H1 (cell line): ENCODE data around the gene RPS28. TPM values are rescaled to one million over a fixed set of nuclear protein-coding genes. Genes with fewer than 3 reads are reported as not detected.

Experiments used
- CTCF ChIA-PET: fragments of 300-600 bp; sonication (Branson Sonifier 250); formaldehyde crosslinking; loops from one replicate; lab custom pipeline; 2021; ENCODE audit not compliant: partially characterized antibody; lab: Charles Lee
- POLR2A ChIA-PET: fragments of 300-600 bp; sonication (Branson Sonifier 250); formaldehyde crosslinking; loops from one replicate; lab custom pipeline; 2021; ENCODE audit warnings: inconsistent platforms; ENCODE audit not compliant: partially characterized antibody; lab: Charles Lee
- DNase-seq, 2 experiments: peaks; one replicate each; pipeline versions ENCODE4 v3.0.0 to v3.0.0-alpha.2; 2010 to 2022; ENCODE audit warnings: low spot score in 2 of 2, low read depth in 1 of 2, mixed read lengths in 1 of 2
- FAIRE-seq: peaks from 2 replicates; lab custom pipeline; 2011; peaks lifted over from hg19 to GRCh38; lab: Jason Lieb, UNC
- H2AFZ ChIP-seq: 2 replicates; pipeline ENCODE4 v1.8.1; 2012; ENCODE audit warnings: low read length, inconsistent platforms
- H2AK5ac ChIP-seq: 2 replicates; pipeline ENCODE4 v1.6.1; 2013; ENCODE audit warnings: low read depth, low read length
- H2BK120ac ChIP-seq: replicated peaks from 2 replicates; pipeline ENCODE3; 2013; ENCODE audit warnings: low read depth, low read length, inconsistent platforms
- H2BK12ac ChIP-seq: 2 replicates; pipeline ENCODE4 v1.6.1; 2013; ENCODE audit warnings: low read depth, low read length
- H2BK15ac ChIP-seq: 2 replicates; pipeline ENCODE4 v1.6.1; 2013; ENCODE audit warnings: low read length
- H2BK20ac ChIP-seq: 2 replicates; pipeline ENCODE4 v1.6.1; 2013; ENCODE audit warnings: low read length
- H2BK5ac ChIP-seq: 2 replicates; pipeline ENCODE4 v1.6.1; 2013; ENCODE audit warnings: low read depth, low read length
- H3K14ac ChIP-seq: 2 replicates; pipeline ENCODE4 v1.6.1; 2013; ENCODE audit warnings: inconsistent platforms; ENCODE audit not compliant: insufficient read length
- H3K18ac ChIP-seq: 2 replicates; pipeline ENCODE4 v1.6.1; 2013; ENCODE audit warnings: low read length; ENCODE audit errors: extremely low read depth
- H3K23ac ChIP-seq: 2 replicates; pipeline ENCODE4 v1.6.1; 2013; ENCODE audit warnings: inconsistent platforms; ENCODE audit not compliant: insufficient read length
- H3K23me2 ChIP-seq: 2 replicates; pipeline ENCODE4 v1.6.1; 2013; ENCODE audit warnings: low read depth, low read length
- H3K27ac ChIP-seq: 2 replicates; pipeline ENCODE4 v1.6.1; 2011; ENCODE audit warnings: low read depth, low read length, inconsistent platforms
- H3K27me3 ChIP-seq, 4 experiments: replicated peaks in 1 of 4; 1 replicate in 1 of 4; 2 replicates in 3 of 4; pipeline versions ENCODE4 v1.6.1 to v1.8.1; 2011 to 2013; ENCODE audit warnings: low read length in 3 of 4, mild to moderate bottlenecking in 3 of 4, inconsistent platforms in 2 of 4, mixed read lengths in 2 of 4, moderate library complexity in 1 of 4; ENCODE audit not compliant: control insufficient read depth in 3 of 4, insufficient read depth in 3 of 4; ENCODE audit errors: extremely low read depth in 1 of 4
- H3K36me3 ChIP-seq, 4 experiments: 2 replicates each; pipeline versions ENCODE4 v1.6.1 to v1.8.1; 2011 to 2013; ENCODE audit warnings: mild to moderate bottlenecking in 4 of 4, low read length in 3 of 4, moderate library complexity in 2 of 4, control low read depth in 1 of 4, inconsistent platforms in 1 of 4; ENCODE audit not compliant: insufficient read depth in 4 of 4, control insufficient read depth in 2 of 4
- H3K4ac ChIP-seq: replicated peaks from 2 replicates; pipeline ENCODE3; 2013; ENCODE audit warnings: low read length, low read depth, mixed read lengths, inconsistent platforms; ENCODE audit not compliant: insufficient read length
- H3K4me1 ChIP-seq, 4 experiments: replicated peaks in 1 of 4; 1 replicate in 1 of 4; 2 replicates in 3 of 4; pipeline versions ENCODE4 v1.6.1 to v1.8.1; 2011 to 2013; ENCODE audit warnings: low read length in 3 of 4, inconsistent platforms in 2 of 4, mixed read lengths in 1 of 4; ENCODE audit not compliant: insufficient read depth in 4 of 4, control insufficient read depth in 3 of 4
- H3K4me2 ChIP-seq, 2 experiments: 2 replicates each; pipeline versions ENCODE4 v1.6.1 to v1.8.1; 2011 to 2013; ENCODE audit warnings: low read depth in 2 of 2, low read length in 2 of 2, control low read depth in 1 of 2, inconsistent platforms in 1 of 2, mild to moderate bottlenecking in 1 of 2; ENCODE audit not compliant: insufficient read depth in 1 of 2
- H3K4me3 ChIP-seq, 4 experiments: fragments of 200-600, 300-600 bp in 1 of 4; sonication (generic), shearing (Covaris generic), sonication (Bioruptor Twin) in 1 of 4; 2 replicates each; pipeline versions ENCODE4 v1.5.1 to v1.8.1; 2011 to 2016; ENCODE audit warnings: low read length in 4 of 4, low read depth in 3 of 4, control low read depth in 2 of 4, inconsistent platforms in 2 of 4, mild to moderate bottlenecking in 2 of 4, mixed read lengths in 1 of 4, moderate library complexity in 1 of 4; ENCODE audit not compliant: insufficient read depth in 2 of 4; ENCODE audit errors: extremely low read depth in 1 of 4
- H3K56ac ChIP-seq: replicated peaks from 2 replicates; pipeline ENCODE3; 2013; ENCODE audit warnings: low read depth, mild to moderate bottlenecking, mixed read lengths, low read length, inconsistent platforms; ENCODE audit not compliant: insufficient read length
- H3K79me1 ChIP-seq: 2 replicates; pipeline ENCODE4 v1.6.1; 2013; ENCODE audit warnings: low read depth, low read length, control low read depth
- H3K79me2 ChIP-seq, 2 experiments: 2 replicates each; pipeline versions ENCODE4 v1.6.1 to v1.8.1; 2012 to 2013; ENCODE audit warnings: low read length in 2 of 2, mild to moderate bottlenecking in 2 of 2, inconsistent platforms in 1 of 2; ENCODE audit not compliant: insufficient read depth in 2 of 2, control insufficient read depth in 1 of 2
- H3K9ac ChIP-seq, 4 experiments: replicated peaks in 1 of 4; 1 replicate in 1 of 4; 2 replicates in 3 of 4; pipeline versions ENCODE4 v1.6.1 to v1.8.1; 2011 to 2013; ENCODE audit warnings: low read depth in 3 of 4, low read length in 3 of 4, control low read depth in 2 of 4, mild to moderate bottlenecking in 2 of 4, moderate library complexity in 2 of 4, inconsistent platforms in 1 of 4; ENCODE audit errors: extremely low read depth in 1 of 4
- H3K9me3 ChIP-seq, 2 experiments: 2 replicates each; pipeline versions ENCODE4 v1.6.1 to v1.8.1; 2012 to 2013; ENCODE audit warnings: mild to moderate bottlenecking in 2 of 2, moderate library complexity in 2 of 2, control low read depth in 1 of 2, inconsistent platforms in 1 of 2, low read depth in 1 of 2, low read length in 1 of 2, mixed read lengths in 1 of 2; ENCODE audit not compliant: insufficient read depth in 2 of 2
- H4K20me1 ChIP-seq, 2 experiments: replicated peaks in 1 of 2; 2 replicates each; pipeline versions ENCODE3 to v1.8.1; 2011 to 2013; ENCODE audit warnings: inconsistent platforms in 2 of 2, low read length in 2 of 2, mild to moderate bottlenecking in 1 of 2; ENCODE audit not compliant: insufficient read depth in 2 of 2, control insufficient read depth in 1 of 2
- H4K5ac ChIP-seq: 2 replicates; pipeline ENCODE4 v1.6.1; 2013; ENCODE audit warnings: low read length, low read depth, mixed read lengths, inconsistent platforms; ENCODE audit not compliant: insufficient read length
- H4K8ac ChIP-seq: 2 replicates; pipeline ENCODE4 v1.8.0; 2013; ENCODE audit warnings: mild to moderate bottlenecking, moderate library complexity, low read length, inconsistent platforms; ENCODE audit not compliant: insufficient read depth; ENCODE audit errors: extremely low read depth
- H4K91ac ChIP-seq: replicated peaks from 2 replicates; pipeline ENCODE3; 2013; ENCODE audit warnings: low read length, mixed read lengths, inconsistent platforms; ENCODE audit not compliant: insufficient read length
- ASH2L ChIP-seq: fragments of 200-600, 300-600 bp; sonication (generic); IDR thresholded peaks from one replicate; pipeline ENCODE4 v1.7.1; 2017; ENCODE audit warnings: low read length
- BCL11A ChIP-seq, 2 experiments: IDR thresholded peaks; one replicate each; pipeline ENCODE4 v1.6.1; 2011; ENCODE audit warnings: low read depth in 2 of 2, low read length in 2 of 2, mild to moderate bottlenecking in 2 of 2
- BRCA1 ChIP-seq: IDR thresholded peaks from 2 replicates; pipeline ENCODE4 v1.6.1; 2012; ENCODE audit warnings: low read depth, low read length, improper control_type of control experiment
- HDAC6 ChIP-seq: IDR thresholded peaks from one replicate; pipeline ENCODE4 v1.7.1; 2012; ENCODE audit warnings: low read depth, mild to moderate bottlenecking, inconsistent platforms, low read length, moderate library complexity
- POLR2A ChIP-seq, 2 experiments: IDR thresholded peaks; 1 replicate in 1 of 2; 2 replicates in 1 of 2; pipeline ENCODE4 v1.6.1; 2011; ENCODE audit warnings: low read depth in 2 of 2, low read length in 2 of 2, mild to moderate bottlenecking in 2 of 2; ENCODE audit errors: control extremely low read depth in 1 of 2
- RNF2 ChIP-seq: fragments of 200-900, 300-1000 bp; sonication (generic); IDR thresholded peaks from 2 replicates; pipeline ENCODE4 v1.7.1; 2016; ENCODE audit warnings: borderline replicate concordance, low read depth, mild to moderate bottlenecking, antibody characterized with exemption, low read length; ENCODE audit not compliant: poor library complexity, severe bottlenecking; ENCODE audit errors: missing control alignments
- SP2 ChIP-seq: IDR thresholded peaks from 2 replicates; pipeline ENCODE4 v1.6.1; 2012; ENCODE audit warnings: mild to moderate bottlenecking, low read length, inconsistent platforms
- SUZ12 ChIP-seq: fragments of 200-600 bp; sonication (generic); IDR thresholded peaks from 2 replicates; pipeline ENCODE4 v1.6.1; 2012; ENCODE audit warnings: mild to moderate bottlenecking, inconsistent platforms, low read length, moderate library complexity, mixed read lengths
- TAF1 ChIP-seq: IDR thresholded peaks from 2 replicates; pipeline ENCODE4 v1.6.1; 2011; ENCODE audit warnings: mild to moderate bottlenecking, low read depth, low read length
- TCF12 ChIP-seq: IDR thresholded peaks from 2 replicates; pipeline ENCODE4 v1.6.1; 2011; ENCODE audit warnings: low read depth, mild to moderate bottlenecking, low read length
- WGBS, 2 experiments: shearing (Covaris generic) in 1 of 2; methylation state at CpG; one replicate each; pipeline versions ENCODE4 v1.1.6 to v1.1.7; 2013 to 2015; ENCODE audit warnings: low lambda C conversion rate in 2 of 2, mixed read lengths in 2 of 2, inconsistent platforms in 1 of 2, low coverage in 1 of 2, missing lambda C conversion rate in 1 of 2; ENCODE audit not compliant: insufficient replicate concordance in 2 of 2, insufficient coverage in 1 of 2, insufficient read length in 1 of 2; ENCODE audit errors: extremely low coverage in 1 of 2, missing lambda C conversion rate in 1 of 2; 5-methylcytosine and 5-hydroxymethylcytosine counted together
- polyA plus RNA-seq, 7 experiments: library from polyadenylated mRNA; depleted of rRNA in 3 of 7; stranded (reverse) in 5 of 7; unstranded in 2 of 7; fragments of >200 nt in 5 of 7; fragments of 200-250 nt in 2 of 7; gene quantifications; 1 replicate in 5 of 7; 2 replicates in 1 of 7; 4 replicates in 1 of 7; pipeline versions ENCODE4 v1.2.1 to v1.2.3, GENCODE V29; 2011 to 2013; ENCODE audit warnings: missing spikeins in 2 of 7, mixed read lengths in 2 of 7
- total RNA-seq: library from RNA; stranded (reverse); fragmentation: NEBNext Ultra II Directional; extraction: Animal tissue kit (Norgen Biotek cat#: 25700); gene quantifications from 2 replicates; pipeline ENCODE4 v1.2.1, GENCODE V29; 2021

Gene RPS28
- total and polyA plus RNA-seq, 2 of the 8 experiments (the other 6 are each of a cell fraction or from before 2014, with no cell fraction given): 1,241 to 1,699 TPM

- H3K36me3 ChIP-seq: peaks cover 4 to 12% (median 6%) of the 10 kb centered on the region in 4 experiments; a peak in 5 of 8 replicates
- H3K23me2 ChIP-seq: peaks cover 8% of the 10 kb centered on the region
- H3K14ac ChIP-seq: no peak overlapping the region
- no peak overlapping the region for H3K9ac ChIP-seq
- 77% methylated on average over 31 of the region's 33 CpGs; no CpG with 5 or more reads in 1 of the 2 experiments for WGBS, 2 experiments
- peaks cover 7% of the 10 kb centered on the region for H3K79me1 ChIP-seq
- no peak overlapping the region for H3K4ac ChIP-seq
- 0 out of 2 replicates have a peak overlapping the region, but pooled peaks have one; percentile 39 for H2BK12ac ChIP-seq
- CTCF ChIA-PET: interaction anchor here (1.3 to 2.5 kb wide), 5 partner anchors 14 to 48 kb away, joined by 4 to 8 read pairs (median 4); no protein-coding TSS in a partner anchor
- H2AK5ac ChIP-seq: no peak overlapping the region; the same call in 1 of the 2 replicates
- no peak overlapping the region for H3K56ac ChIP-seq
- TF ChIP-seq HDAC6: no peak
- no peak for TF ChIP-seq ASH2L
- no peak for TF ChIP-seq BRCA1
- no peak for TF ChIP-seq TAF1
- TF ChIP-seq RNF2: no peak
- no peak for TF ChIP-seq TCF12
- TF ChIP-seq SP2: no peak
- TF ChIP-seq POLR2A (IDR thresholded peaks at IDR 0.05; ENCODE audit: control extremely low read depth in 1 of 2, low read depth in 2 of 2, low read length in 2 of 2): no peak
- no peak for TF ChIP-seq SUZ12
- no peak for TF ChIP-seq BCL11A (IDR thresholded peaks at IDR 0.05; ENCODE audit: low read depth in 2 of 2, low read length in 2 of 2)
- H3K79me2 ChIP-seq: peaks cover 0 to 7% of the 10 kb centered on the region in 2 experiments; a peak in 2 of 4 replicates
- H3K27ac ChIP-seq: no peak overlapping the region
- H3K4me3 ChIP-seq: no peak overlapping the region
- H3K4me2 ChIP-seq: no peak overlapping the region; a peak in 1 of 4 replicates
- peak overlapping the region; percentile 5; the same call in 1 of the 2 replicates for H2BK15ac ChIP-seq
- H2BK5ac ChIP-seq: no peak overlapping the region
- H2BK120ac ChIP-seq: no peak overlapping the region
- H2BK20ac ChIP-seq: no peak overlapping the region
- H3K27me3 ChIP-seq: no peaks in the 10 kb centered on the region
- H3K18ac ChIP-seq: no peak overlapping the region; the same call in 1 of the 2 replicates
- POLR2A ChIA-PET: interaction anchor here (1.0 to 25.3 kb wide), 5 partner anchors 24 to 362 kb away, joined by 3 to 583 read pairs (median 4); partner anchors contain the start of genes NDUFA7, RPS28 and TIMM44
- H4K91ac ChIP-seq: no peak overlapping the region
- H3K9me3 ChIP-seq: no peaks in the 10 kb centered on the region
- H3K23ac ChIP-seq: no peak overlapping the region
- peak in 1 of 2 experiments; percentile 92 for DNase-seq
- H4K5ac ChIP-seq: no peak overlapping the region
- peaks cover 0 to 15% (median 7%) of the 10 kb centered on the region in 4 experiments; a peak in 6 of 7 replicates for H3K4me1 ChIP-seq
- FAIRE-seq: peak; percentile 55
- no peak overlapping the region; the same call in 1 of the 2 replicates for H4K8ac ChIP-seq
- H2AFZ ChIP-seq: no peak overlapping the region
- H4K20me1 ChIP-seq: peaks cover 0 to 4% of the 10 kb centered on the region in 2 experiments
Measured at GRCh38 chr19:8304841-8305621, 16.3 kb upstream of the RPS28 start.
